Measurements from ENCODE around the gene CTDNEP1.

The CTDNEP1 gene

DNA sequence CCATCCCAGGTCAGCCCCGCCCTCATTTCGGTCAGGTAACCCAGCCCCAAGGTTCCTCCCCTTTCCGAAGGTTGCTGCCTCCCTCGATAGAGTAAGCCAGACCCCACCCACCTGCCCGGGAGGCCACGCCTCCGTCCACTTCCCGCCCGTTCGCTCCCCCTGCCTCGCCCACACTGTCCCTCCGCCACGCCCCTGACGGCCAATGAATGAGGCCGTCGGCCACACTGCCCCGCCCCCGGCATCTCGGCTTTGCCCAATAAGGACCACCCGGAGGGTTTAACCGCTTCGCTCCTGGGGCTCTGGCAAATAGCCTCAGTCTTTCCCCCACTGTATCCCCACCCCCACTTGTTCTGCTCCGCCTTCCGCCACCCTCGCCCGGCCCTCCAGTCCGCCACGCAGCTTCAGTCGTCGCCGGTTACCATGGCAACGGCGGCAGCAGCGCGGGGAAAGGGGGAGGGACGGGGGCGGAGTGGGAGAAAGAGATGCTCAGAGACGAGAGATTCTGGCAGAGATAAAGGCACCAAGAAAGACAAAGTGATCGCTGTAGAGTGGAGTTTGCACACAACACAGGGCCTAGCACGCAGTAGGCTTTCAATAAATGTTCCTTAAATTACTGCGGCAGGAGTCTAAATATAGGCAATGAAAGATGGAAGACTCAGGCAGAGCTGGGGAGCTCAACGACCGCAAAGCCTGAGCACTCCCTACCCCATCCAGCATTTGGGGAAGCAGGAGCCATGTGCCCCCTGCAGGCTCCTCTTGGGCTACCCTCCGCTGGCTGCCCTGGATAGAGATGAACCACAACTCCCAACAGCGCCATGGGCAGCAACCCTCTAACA is 37.0 kb downstream of the CTDNEP1 start:
- peak; percentile 96 to 98 (median 96) for DNase-seq

DNA sequence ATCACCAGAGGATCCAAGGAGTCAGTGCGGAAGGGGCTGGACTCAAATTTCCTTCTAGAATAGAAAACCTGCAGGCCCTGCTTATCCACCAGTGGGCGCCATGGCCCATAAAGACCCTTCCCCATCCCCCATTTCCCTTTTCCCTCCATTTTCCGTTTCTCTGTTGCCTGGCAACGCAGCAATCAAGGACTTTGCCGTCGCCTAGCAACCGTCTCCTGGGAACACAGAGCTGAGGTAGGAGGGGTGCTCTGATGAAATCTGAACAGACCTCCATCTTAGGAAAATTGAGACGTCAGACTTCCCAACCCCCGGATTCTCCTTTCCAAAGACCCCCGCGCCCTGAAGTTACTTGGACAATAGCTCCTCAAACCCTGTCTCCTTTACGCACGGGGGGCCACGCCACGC is 37.6 kb downstream of the CTDNEP1 start:
- DNase-seq, result peak; percentile 66 to 69 (median 66)

DNA sequence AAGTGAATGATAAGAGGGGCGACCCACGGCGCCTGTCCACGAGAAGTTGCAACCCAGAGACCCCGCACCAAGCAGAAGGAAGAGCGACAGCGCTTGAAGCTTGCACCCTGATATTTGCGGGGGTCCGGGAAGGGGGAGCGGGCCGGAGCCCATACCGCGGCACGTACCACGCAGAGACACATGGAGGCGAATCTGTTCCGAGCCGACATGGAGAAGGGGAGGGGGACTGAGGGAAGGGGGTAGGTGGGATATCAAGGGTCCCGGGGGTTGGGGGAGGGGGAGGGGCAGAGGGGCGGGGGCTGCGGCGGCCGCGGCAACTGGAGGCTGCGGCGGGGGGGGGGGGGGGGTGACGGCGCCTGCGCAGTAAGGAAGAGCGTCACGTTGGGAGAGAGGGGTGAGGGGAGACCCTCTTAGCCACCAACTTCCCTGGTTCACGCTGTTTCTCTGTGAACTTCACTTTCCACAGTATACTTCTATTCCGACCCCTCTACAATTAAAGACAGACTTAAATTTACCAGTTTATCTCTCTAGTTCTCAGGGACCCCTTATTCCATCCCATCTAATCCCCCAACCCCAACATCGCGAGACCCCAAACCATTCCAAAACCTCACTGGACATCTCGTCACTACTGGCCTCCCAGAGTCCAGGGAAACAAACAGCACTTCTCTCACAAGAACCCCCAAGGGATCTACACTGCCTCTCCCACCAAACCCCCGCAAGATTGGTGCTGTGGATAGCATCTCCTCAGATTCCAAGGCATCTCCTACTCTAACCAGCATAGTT is 39.9 kb downstream of the CTDNEP1 start:
- no peak for DNase-seq

DNA sequence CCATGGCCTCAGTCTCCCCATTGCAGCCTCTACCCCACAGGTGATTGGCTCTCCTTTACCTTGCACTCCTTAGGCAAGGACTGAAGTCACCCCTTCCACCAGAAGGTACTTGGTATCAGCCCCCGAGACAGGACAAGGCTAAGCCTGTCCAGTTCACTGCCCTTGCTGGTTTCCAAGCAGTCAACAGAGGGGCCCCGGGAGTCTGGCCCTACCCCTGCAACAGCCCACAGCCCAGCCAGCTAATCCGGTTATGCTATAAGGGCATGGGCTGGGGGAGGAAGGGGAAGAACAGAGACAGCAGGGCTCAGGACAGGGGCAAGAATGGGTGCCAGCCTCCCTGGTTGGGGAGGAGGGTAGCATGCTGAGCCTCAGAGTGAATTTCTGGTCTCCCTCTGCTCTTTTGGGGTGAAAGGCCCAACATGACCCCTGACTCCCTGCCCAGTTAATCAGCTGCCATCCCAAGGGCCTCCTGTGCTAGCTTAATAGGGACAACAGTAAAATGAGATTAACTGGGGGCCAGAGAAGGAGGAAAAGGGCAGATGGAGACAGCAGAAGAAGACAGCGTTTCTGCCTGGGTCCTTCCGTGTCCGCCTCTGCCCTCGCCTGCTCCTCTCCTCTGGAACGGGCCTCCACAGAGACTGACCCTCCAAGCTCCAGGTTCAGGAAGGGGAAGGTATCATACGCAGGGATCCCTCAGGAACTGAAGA is 42.6 kb downstream of the CTDNEP1 start:
- DNase-seq, result no peak

DNA sequence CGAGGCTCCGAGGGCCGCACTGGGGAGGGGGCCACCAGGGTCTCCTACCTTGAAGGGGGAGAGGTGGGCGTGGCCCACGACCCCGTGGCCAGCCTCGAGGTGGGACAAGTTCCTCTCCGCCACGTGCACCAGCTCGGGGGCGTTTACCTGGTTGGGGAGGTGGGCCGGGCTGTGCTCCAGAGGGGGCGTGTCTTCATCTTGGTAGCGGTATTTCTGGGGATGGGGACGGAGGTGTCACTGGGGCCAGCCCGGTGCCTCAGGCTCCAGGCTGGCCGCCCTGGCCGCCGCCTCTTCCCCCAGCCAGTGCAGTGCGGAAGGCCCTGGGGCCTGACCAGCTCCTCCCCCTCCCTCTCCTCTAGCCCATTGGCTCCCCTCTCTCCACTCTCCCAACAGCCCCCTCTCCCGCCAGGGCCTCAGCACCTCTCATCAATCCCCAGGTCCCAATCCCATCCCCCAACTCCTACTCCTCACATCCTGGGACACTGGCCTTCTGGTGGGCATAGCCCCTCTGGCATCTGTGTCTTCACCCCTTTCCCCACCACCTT is 43.4 kb downstream of the CTDNEP1 start:
- no peak for DNase-seq

GRCh38 chr17:7207120-7208001 is 44.2 kb downstream of the CTDNEP1 start:
- DNase-seq, result no peak

DNA sequence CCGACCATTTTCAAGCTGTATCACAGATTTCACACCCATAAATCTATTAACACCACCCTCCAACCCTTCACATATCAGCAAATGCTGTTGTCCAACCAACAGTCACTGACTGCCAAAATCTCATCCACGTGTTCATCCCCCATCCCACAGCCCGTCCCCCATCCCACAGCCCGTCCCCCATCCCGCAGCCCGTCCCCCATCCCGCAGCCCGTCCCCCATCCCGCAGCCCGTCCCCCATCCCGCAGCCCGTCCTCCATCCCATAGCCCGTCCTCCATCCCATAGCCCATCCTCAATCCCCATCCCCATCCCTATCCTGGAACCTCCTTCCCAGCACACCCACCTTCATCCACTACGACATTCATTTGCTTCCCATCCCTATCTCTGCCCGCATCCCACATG is 46.0 kb downstream of the CTDNEP1 start:
- no peak for DNase-seq

DNA sequence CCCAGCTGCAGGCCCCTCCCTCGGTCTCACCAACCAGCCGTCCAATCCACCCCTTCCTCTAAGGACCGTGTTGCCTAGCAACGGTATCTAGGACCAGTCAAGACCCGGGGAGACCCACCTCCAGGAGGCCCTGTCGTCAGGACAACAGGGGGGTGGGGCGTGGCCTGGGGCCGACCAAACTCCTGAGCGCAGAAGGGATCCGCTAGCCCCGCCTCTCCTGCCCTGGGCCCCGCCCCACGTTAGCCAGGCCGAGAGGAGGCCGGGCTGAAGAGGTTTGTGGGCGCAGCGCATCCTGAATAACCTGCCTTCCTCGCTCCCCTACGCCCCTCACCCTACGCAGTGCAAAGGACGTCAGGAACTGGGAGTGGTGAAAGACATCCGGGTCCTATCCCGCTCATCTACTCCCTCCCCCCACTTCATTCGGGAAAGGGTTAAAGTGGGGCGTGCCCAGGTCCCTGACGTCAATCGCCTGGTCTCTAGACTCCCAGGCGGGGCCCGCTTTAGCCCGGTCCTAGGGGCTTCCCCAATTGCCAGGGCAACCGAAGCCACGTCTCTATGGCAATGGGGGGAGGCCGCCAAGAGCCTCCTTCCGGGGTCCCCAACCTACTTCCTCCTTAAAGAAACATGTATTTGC is 46.6 kb downstream of the CTDNEP1 start:
- peak; percentile 77 to 89 (median 88) for DNase-seq

- DNase-seq, result no peak
Measured at GRCh38 chr17:7204336-7204735, 47.2 kb downstream of the CTDNEP1 start.

DNA sequence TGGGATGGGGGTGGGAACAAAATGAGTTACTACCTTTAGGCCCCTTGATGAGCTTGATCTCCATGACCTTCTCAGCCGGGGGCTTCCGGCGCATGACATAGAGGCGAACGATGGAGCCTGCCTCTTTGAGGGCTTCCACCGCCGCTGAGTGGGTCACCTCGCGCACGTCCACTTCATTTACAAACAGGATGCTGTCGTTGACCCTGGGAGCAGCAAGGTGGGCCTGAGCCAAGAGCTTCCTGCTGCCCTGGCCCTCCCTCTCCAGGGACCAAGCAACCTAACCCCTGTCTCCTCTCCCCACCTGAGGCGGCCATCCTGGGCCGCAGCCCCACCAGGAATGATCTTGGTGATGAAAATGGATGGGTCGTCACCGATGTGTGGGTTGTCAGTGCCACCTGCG is 48.1 kb downstream of the CTDNEP1 start:
- DNase-seq, result no peak

DNA sequence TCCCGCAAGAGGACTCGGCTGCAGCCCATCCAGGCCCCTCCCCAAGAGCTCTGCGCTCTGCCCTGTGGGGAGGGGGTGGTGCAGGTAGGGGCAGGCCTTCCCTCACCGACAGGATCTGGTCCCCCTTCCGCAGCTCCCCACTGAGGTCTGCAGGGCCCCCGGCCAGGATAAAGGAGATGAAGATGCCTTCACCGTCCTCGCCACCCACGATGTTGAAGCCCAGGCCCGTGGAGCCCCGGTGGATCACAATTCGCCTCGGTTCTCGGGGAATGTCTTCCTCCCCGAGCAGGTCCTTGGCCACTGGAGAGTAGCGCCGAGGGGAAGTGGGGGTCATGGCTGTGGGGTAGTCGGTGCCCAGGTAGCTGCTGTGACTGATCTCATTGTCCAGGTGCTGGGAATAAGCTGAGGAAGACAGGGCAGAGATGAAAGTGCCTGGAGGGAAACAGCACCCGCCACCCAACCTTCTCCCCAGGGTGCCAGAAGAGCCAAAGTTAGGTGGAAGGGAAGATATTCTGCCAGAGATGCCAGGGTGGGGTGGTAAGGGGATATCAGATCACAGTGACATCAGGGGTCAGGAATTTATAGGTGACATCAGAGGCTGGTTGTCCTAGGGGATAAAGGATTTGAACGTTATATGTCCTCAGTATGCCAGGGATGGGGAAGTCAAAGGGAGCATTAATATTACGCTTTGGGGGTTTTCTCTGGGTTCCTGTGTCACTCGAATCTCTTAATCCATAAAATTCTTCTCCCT is 54.7 kb downstream of the CTDNEP1 start:
- DNase-seq, result no peak

GRCh38 chr17:7195971-7196370 is 55.6 kb downstream of the CTDNEP1 start:
- DNase-seq, result no peak

All from suppressor macrophage treated with lipopolysaccharide for 1 hour (primary cell).